ENCODE data around the gene NTN1.

The NTN1 gene

GRCh38 chr17:9185688-9186284 lies 164.5 kb downstream of the NTN1 start:
- no peak for DNase-seq (ENCODE audit: extremely low read depth in 1 of 2, low read depth in 1 of 2)

GRCh38 chr17:9187828-9188227 lies 166.5 kb downstream of the NTN1 start:
- no peak for DNase-seq (ENCODE audit: extremely low read depth in 1 of 2, low read depth in 1 of 2)

- no peak for DNase-seq (ENCODE audit: extremely low read depth in 1 of 2, low read depth in 1 of 2)
Observed at GRCh38 chr17:9188367-9188766, 167.1 kb downstream of the NTN1 start.

- DNase-seq (ENCODE audit: extremely low read depth in 1 of 2, low read depth in 1 of 2), result no peak
Observed at GRCh38 chr17:9189870-9190269, 168.6 kb downstream of the NTN1 start.

- no peak for DNase-seq (ENCODE audit: extremely low read depth in 1 of 2, low read depth in 1 of 2)
Observed at GRCh38 chr17:9192010-9192409, 170.7 kb downstream of the NTN1 start.

- DNase-seq (ENCODE audit: extremely low read depth in 1 of 2, low read depth in 1 of 2), result no peak
Observed at GRCh38 chr17:9195411-9195810, 174.1 kb downstream of the NTN1 start.

GRCh38 chr17:9195961-9196670 lies 174.8 kb downstream of the NTN1 start:
- DNase-seq (ENCODE audit: extremely low read depth in 1 of 2, low read depth in 1 of 2), result no peak

GRCh38 chr17:9199571-9200551 lies 178.6 kb downstream of the NTN1 start:
- DNase-seq (ENCODE audit: extremely low read depth in 1 of 2, low read depth in 1 of 2), result no peak

- DNase-seq (ENCODE audit: extremely low read depth in 1 of 2, low read depth in 1 of 2), result no peak
Observed at GRCh38 chr17:9200699-9201359, 179.5 kb downstream of the NTN1 start.

GRCh38 chr17:9202532-9202931 lies 181.2 kb downstream of the NTN1 start:
- DNase-seq (ENCODE audit: extremely low read depth in 1 of 2, low read depth in 1 of 2), result no peak

- no peak for DNase-seq (ENCODE audit: extremely low read depth in 1 of 2, low read depth in 1 of 2)
Observed at GRCh38 chr17:9203771-9204425, 182.6 kb downstream of the NTN1 start.

- no peak for DNase-seq (ENCODE audit: extremely low read depth in 1 of 2, low read depth in 1 of 2)
Observed at GRCh38 chr17:9204637-9205329, 183.5 kb downstream of the NTN1 start.

GRCh38 chr17:9205520-9206409 lies 184.5 kb downstream of the NTN1 start:
- DNase-seq (ENCODE audit: extremely low read depth in 1 of 2, low read depth in 1 of 2), result no peak

- DNase-seq (ENCODE audit: extremely low read depth in 1 of 2, low read depth in 1 of 2), result no peak
Observed at GRCh38 chr17:9206410-9206703, 185.0 kb downstream of the NTN1 start.

GRCh38 chr17:9206741-9207332 lies 185.5 kb downstream of the NTN1 start:
- DNase-seq (ENCODE audit: extremely low read depth in 1 of 2, low read depth in 1 of 2), result no peak

GRCh38 chr17:9208381-9209105 lies 187.2 kb downstream of the NTN1 start:
- no peak for DNase-seq (ENCODE audit: extremely low read depth in 1 of 2, low read depth in 1 of 2)

GRCh38 chr17:9209347-9209746 lies 188.0 kb downstream of the NTN1 start:
- DNase-seq (ENCODE audit: extremely low read depth in 1 of 2, low read depth in 1 of 2), result no peak

- DNase-seq (ENCODE audit: extremely low read depth in 1 of 2, low read depth in 1 of 2), result no peak
Observed at GRCh38 chr17:9209781-9210370, 188.6 kb downstream of the NTN1 start.

All from activated CD8-positive, alpha-beta memory T cell treated with anti-CD3 and anti-CD28 coated beads for 1 hour (primary cell).